Cardiac septum (tissue), 1 donor: ENCODE measurements around the gene IFRD2. TPM values are rescaled to one million over a fixed set of nuclear protein-coding genes. Genes with fewer than 3 reads are reported as not detected.
A peak's percentile ranks its signal among the peaks of the same experiment; 100 is the strongest.
"Not testable (repeated sequence)": the region's sequence is repeated elsewhere in the genome, so short reads cannot be mapped to it uniquely, and the experiment has no call there.

Source experiments
- DNase-seq: peaks from one replicate; pipeline ENCODE4 v3.0.0-alpha.2; 2020; ENCODE audit warnings: low spot score
- intact Hi-C: fragments of 100-400 bp; cut with DNase I; formaldehyde crosslinking; loops from one replicate; pipeline ENCODE4 v1.14.0; 2022
- total RNA-seq: library from RNA; stranded (reverse); fragmentation: NEBNext Ultra II Directional; extraction: Animal tissue kit (Norgen Biotek cat#: 25700); gene quantifications from one replicate; pipeline ENCODE4 v1.2.1, GENCODE V29; 2021
- donor health status: DM: no; HTN: no; CAD: no.

Gene IFRD2
- total RNA-seq, 1 donor from 2014 or later = 45.7 TPM

- DNase-seq = no peak
- intact Hi-C loops = no loop called here
These were observed 30.7 kb downstream of the IFRD2 start for GRCh38 chr3:50261505-50261904.

- intact Hi-C loops = loop anchor here (1.0 kb wide), 2 partner anchors 12 to 34 kb away; no protein-coding TSS in a partner anchor
- DNase-seq = no peak
These were observed 31.2 kb downstream of the IFRD2 start for GRCh38 chr3:50260942-50261441.

DNA sequence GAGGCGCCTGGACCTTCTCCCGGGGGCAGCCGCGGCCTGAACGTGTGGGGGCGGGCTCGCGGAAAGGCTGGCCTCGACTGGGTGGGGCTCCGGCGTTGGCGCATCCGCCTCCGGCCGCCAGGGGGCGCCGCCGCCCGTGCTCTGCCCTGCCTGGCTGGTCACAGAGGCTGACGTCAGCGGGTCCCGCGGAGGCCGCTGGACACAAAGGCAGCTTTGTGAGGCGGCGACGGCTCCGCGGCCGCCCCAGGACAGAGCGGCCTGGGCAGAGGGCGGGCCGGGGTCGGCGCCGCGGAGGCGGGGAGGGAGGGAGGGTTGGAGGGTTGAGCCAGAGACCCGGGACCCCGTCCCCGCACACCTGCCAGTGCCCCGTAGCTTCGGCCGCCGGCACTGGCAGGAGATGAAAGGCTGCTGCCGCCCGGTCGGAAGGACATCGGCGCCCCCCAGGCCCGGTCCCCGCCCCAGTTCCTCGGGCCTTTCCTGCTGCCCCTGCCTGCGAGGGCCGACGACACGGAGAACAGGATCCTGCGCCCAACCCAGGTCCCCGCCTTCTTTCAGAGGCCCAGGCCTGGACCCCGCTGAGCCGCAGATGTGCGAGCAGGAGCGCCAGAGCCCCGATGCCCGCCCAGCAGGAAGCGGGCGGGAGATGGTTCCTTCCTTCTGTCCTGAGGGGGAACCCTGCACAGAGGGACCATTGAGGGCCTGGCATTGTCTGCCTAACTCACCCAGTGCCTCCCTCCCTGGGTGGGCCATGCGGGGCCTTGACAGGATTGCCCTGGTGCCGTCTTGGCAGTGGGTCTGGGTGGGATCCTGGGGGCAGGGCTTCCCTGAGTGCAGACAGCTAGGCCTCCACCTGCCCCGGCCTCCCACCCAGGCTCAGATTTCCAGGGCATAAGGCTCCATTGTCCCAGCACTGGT lies 31.9 kb downstream of the IFRD2 start:
- intact Hi-C loops = loop anchor here (1.0 kb wide), 2 partner anchors 13 to 33 kb away; no protein-coding TSS in a partner anchor
- peak; percentile 97 for DNase-seq

DNA sequence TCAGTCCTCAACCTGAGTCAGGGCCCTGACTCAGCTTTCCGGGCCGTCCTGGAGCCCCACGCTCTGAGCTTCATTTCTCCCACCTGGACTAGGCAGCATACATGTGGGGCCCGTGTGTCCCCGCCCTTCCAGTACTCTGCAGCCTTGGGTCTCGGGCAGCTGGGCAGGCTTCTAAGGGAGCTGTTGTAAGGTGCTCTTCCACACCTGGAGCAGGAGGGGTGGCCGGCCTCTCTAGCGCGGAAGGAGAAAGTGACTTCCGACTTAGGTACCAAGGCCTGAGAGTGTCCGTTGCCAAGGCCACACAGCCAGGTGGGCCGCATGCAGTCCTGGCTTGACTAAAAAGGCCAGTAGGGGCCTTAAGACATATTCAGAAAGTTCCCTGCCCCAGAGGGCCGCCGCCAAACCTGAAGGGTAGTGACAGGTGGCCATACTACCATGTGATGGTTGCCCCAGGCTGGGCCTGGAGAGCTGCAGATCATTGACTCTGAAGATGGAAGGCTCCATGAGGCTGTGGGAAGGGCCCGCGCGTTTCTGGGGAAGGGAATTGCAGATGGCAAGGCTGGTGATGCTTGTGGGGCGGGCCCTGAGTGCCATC lies 32.7 kb downstream of the IFRD2 start:
- intact Hi-C loops = loop anchor here (1.0 kb wide), 2 partner anchors 14 to 32 kb away; no protein-coding TSS in a partner anchor
- DNase-seq = no peak

- no peak for DNase-seq
- intact Hi-C loops = no loop called here
These were observed 33.2 kb downstream of the IFRD2 start for GRCh38 chr3:50258979-50259378.

DNA sequence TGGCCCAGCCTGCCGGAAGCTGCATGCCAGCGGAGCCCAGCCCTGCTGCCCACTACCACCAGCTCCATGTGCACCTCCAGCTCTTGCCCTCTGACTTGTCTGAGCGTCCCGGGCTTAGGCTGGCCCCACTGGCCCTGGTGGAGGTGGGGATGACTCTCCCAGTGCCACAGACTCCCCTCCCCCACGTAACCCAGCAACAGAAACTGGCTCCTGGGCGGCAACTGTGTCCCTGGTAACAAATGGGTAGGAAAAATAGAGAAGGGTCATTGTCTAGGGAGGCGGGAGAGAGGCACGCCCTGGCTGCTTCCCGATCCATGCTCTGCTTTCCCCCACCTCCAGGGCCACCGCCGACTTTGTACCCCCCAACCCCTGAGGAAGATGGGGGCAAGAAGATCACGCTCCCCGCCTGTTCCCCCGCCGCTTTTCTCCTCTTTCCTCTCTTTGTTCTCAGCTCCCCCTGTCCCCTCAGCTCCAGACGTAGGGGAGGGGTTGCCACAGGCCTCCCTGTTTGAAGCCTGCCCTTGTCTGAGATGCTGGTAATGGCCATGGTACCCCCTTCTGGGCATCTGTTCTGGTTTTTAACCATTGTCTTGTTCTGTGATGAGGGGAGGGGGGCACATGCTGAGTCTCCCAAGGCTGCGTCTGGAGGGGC lies 34.1 kb downstream of the IFRD2 start:
- intact Hi-C loops = no loop called here
- no peak for DNase-seq

DNA sequence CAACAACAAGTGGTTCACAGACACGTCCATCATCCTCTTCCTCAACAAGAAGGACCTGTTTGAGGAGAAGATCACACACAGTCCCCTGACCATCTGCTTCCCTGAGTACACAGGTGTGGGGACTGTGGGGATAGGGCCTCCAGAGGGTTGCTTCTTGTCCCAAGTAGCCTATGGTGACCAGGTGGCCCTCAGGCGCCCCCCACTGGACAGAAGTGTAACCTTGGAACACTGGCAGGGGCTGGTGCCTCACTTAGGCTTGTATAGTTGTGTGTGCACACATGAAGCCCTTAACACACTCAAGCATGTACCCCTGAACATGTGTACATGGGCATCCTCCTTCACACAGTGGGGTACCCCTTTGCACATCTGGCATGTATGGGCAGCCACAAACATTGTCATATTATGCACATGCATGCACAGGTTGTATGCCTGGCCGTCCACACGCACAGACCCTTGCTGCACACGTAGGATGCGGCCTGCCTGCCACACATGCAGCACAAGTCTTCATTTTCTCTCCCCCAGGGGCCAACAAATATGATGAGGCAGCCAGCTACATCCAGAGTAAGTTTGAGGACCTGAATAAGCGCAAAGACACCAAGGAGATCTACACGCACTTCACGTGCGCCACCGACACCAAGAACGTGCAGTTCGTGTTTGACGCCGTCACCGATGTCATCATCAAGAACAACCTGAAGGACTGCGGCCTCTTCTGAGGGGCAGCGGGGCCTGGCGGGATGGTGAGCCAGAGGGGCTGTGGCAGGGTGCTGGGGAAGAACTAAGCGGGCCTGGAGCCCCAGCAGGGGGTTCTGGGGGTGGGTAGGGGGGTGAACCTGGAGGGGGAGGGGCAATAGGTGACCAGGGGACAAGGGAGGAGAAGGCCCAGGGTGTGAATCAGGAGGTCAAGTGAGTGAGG lies 35.0 kb downstream of the IFRD2 start:
- intact Hi-C loops = no loop called here
- no peak for DNase-seq

DNA sequence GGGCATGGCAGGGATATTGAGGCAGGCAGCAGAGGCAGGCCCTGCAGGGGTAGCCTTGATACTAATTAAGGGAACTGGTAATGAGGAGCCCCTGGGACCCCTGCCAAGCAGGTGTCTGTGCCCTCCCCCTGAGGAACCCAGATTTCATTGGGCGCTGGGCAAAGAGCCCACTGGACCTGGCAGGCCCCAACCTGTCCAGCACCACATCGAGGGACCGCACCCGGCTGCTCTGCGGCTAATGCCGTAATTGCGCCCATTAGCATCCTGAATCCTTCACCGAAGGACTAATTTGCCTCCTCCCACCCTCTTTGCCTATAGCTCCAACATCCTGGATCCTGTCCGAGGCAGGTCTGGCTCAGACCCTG lies 37.0 kb downstream of the IFRD2 start:
- intact Hi-C loops = no loop called here
- DNase-seq = no peak

DNA sequence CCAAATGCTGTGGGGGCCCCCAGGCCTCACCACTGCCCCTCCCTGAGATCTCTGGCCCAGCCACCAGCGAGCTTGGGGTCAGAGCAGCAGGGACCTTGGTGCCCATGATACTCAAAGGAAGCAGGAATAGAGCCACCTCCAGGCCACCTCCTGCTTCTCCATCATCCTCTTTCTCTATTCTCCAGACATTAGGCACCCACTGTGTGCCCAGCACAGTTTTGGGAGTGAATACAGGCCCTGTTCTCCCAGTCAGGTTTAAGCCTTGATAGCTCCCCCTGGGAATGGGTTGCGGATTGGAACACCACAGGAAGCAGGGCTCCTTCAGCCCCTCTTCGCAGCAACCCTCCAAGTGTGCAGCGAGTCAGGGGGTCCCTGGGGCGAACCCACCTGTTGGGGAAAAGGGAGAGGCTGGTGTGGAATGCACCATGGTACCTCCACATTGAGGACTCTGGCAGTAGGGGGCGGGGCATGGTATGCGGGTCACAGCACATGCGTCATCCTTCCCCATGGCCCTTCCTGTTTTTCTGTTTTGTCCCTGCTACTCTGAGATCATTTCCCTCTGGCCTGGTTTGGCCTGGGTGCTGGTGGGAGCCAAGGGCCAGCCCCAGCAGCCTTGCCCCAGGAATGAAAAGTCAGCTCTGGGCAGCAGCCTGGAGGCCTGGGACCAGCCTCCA lies 37.5 kb downstream of the IFRD2 start:
- intact Hi-C loops = no loop called here
- DNase-seq = peak; percentile 93

DNA sequence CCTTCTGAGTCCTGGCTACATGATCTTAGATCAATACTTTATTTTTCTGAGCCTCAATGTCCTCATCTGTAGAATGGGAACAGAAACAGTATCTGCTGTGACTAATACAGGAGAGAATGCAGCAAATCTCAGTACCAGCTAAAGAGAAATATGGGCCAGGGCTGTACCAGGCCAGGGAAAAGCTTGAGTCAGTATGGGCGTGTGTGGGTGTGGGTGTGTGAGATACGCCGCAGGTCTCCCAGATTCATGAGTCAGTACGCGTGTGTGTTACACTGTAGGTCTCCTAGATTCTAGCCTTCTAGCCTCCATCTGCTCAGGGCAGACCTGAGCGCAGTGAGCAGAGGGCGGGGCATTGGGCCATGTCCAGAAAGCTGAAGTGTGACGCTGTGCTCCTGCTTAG lies 41.0 kb downstream of the IFRD2 start:
- intact Hi-C loops = no loop called here
- no peak for DNase-seq

DNA sequence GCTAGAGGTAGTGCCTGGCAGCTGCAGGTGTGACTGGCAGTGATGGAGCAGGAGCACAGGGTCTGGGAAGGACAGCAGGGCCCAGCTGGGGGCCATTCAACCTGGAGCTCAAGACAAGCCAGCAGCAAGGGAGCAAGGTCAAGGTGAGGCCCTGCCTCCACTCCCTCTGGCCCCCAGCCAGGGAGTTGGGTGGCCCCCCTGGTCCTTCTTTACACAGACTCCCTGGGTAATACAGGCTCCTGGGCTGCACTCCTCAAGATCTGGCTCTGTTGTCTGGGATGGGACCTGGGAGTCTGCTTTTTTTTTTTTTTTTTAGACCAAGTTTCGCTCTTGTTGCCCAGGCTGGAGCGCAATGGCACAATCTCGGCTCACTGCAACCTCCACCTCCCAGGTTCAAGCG lies 41.7 kb downstream of the IFRD2 start:
- no peak for DNase-seq
- intact Hi-C loops = no loop called here

DNA sequence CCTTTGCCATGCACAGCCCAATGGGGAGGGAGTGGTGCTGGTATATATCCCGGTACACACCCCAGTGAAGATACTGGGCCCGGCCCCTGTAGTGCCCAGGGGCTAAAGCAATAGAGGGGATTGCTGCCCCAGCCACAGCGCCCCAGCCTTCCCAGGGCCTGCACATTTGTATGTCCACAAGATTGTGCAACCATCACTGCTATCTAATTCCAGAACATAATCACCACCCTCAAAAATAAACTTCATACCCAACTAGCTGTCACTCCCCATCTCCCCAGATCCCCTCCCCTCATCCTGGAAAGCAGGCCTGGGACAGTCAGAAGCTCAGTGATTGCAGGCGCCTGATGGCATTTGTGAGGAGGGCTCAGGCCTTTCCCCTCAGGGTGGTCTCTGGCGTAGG lies 42.8 kb downstream of the IFRD2 start:
- intact Hi-C loops = no loop called here
- no peak for DNase-seq

GRCh38 chr3:50248387-50248786 lies 43.8 kb downstream of the IFRD2 start:
- intact Hi-C loops = no loop called here
- no peak for DNase-seq

DNA sequence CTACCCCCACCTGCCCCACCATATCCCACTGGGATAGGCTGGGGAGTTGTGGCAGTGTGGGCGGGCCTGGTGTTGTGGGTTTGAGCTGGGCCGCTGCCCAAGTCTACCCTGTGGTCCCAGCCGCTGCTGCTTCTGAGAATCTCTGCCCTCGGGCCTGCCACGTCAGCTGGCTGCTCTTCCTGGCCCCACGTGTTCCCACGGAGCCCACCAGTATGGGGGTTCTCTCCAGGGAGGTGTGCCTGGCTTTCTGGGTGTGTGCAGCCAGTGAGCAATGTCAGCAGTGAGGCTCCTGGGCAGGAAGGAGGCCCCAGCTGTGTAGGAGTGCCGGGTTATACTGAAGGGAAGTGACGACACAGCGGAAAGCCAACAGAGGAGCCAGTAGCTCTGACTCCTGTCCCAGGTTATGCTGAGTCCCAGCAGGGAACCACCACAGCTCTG lies 45.7 kb downstream of the IFRD2 start:
- intact Hi-C loops = loop anchor here (1.0 kb wide), 1 partner anchor 19 kb away; no protein-coding TSS in a partner anchor
- DNase-seq = no peak

GRCh38 chr3:50245831-50246516 lies 46.3 kb downstream of the IFRD2 start:
- DNase-seq = peak; percentile 95
- intact Hi-C loops = loop anchor here (1.0 kb wide), 1 partner anchor 19 kb away; no protein-coding TSS in a partner anchor

DNA sequence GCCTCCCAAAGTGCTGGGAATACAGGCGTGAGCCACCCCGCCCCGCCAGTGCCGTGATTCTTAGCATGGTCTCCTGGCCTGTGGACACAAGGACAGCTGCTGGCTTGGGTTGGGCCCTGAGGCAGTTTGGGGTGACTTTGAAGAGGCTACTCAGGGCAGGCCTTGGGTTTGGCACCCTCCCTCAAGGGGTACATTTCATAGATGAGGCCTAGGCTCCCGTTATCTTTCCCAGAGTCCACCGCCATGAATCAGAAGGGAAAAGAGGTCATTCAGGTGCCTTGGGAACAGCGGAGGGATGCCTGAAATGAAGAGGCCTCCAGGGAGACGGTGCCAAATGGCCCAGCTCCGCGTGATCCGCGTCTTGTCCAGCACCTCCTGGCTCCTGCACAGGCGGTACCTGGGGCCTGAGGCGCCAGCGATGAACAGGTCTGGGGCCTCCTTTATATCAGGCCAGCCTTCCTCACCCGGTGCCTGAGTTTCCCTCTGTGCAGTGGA lies 46.9 kb downstream of the IFRD2 start:
- DNase-seq = no peak
- intact Hi-C loops = no loop called here

- DNase-seq, intact Hi-C loops: not testable (repeated sequence)
These were observed 47.4 kb downstream of the IFRD2 start for GRCh38 chr3:50244813-50245212.

GRCh38 chr3:50243543-50243895 lies 48.7 kb downstream of the IFRD2 start:
- no peak for DNase-seq
- intact Hi-C loops = no loop called here
